Mesodermal cell (in vitro differentiated cells): ENCODE measurements around the gene DHX35.

Experiments used
- H3K27ac ChIP-seq: 2 replicates; pipeline ENCODE4 v1.7.0; 2013; ENCODE audit warnings: mild to moderate bottlenecking, low read depth, low read length, moderate library complexity; ENCODE audit not compliant: severe bottlenecking
- H3K36me3 ChIP-seq: 2 replicates; pipeline ENCODE4 v1.7.1; 2013; ENCODE audit warnings: mild to moderate bottlenecking, low read length, moderate library complexity; ENCODE audit not compliant: control insufficient read depth, insufficient read depth
- H3K4me1 ChIP-seq: one replicate; pipeline ENCODE4 v1.7.1; 2013; ENCODE audit warnings: mild to moderate bottlenecking, low read length; ENCODE audit not compliant: insufficient read depth, control insufficient read depth, poor library complexity, severe bottlenecking
- H3K4me3 ChIP-seq: 2 replicates; pipeline ENCODE4 v1.7.0; 2013; ENCODE audit warnings: low read length, control low read depth, mild to moderate bottlenecking; ENCODE audit not compliant: insufficient read depth, poor library complexity, severe bottlenecking; ENCODE audit errors: extremely low read depth
- H3K9me3 ChIP-seq: 2 replicates; pipeline ENCODE4 v1.7.1; 2013; ENCODE audit warnings: mild to moderate bottlenecking, low read length, moderate library complexity; ENCODE audit not compliant: control insufficient read depth
- WGBS, 2 experiments: methylation state at CpG; one replicate each; pipeline ENCODE4 v1.1.5; 2013; ENCODE audit warnings: missing lambda C conversion rate in 2 of 2; ENCODE audit not compliant: insufficient coverage in 2 of 2; 5-methylcytosine and 5-hydroxymethylcytosine counted together

Gene DHX35

DNA sequence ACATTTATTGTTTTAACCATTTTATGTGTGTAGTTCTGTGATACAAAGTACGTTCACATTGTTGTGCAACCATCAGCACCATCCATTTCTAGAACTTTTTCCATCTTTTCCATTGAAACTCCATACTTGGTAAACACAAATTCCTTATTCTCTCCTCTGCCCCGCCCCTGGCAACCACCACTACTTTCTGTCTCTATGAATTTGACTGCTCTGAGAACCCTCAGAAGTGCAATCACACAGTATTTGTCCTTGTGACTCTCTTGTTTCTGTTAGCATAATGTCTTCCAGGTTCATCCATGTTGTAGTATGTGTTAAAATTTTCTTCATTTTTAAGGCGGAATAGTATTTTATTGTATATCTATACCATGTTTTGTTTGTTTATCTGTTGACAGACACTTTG lies 56.9 kb downstream of the DHX35 start:
- WGBS, 2 experiments, result 86 to 100% methylated on average over 1 to 2 of the region's 3 CpGs
- H3K4me3 ChIP-seq, result no peak overlapping the region
- H3K4me1 ChIP-seq, result no peaks in the 10 kb centered on the region
- peaks cover 78% of the 10 kb centered on the region for H3K36me3 ChIP-seq
- no peak overlapping the region for H3K27ac ChIP-seq
- no peaks in the 10 kb centered on the region for H3K9me3 ChIP-seq

- H3K36me3 ChIP-seq, result peaks cover 77% of the 10 kb centered on the region
- H3K27ac ChIP-seq, result no peak overlapping the region
- no peaks in the 10 kb centered on the region for H3K4me1 ChIP-seq
- no peaks in the 10 kb centered on the region for H3K9me3 ChIP-seq
- no peak overlapping the region for H3K4me3 ChIP-seq
Observed at GRCh38 chr20:39019805-39020325, 57.7 kb downstream of the DHX35 start.

- no peaks in the 10 kb centered on the region for H3K9me3 ChIP-seq
- 94 to 98% methylated on average over 4 of the region's 5 CpGs for WGBS, 2 experiments
- no peak overlapping the region for H3K27ac ChIP-seq
- H3K4me1 ChIP-seq, result no peaks in the 10 kb centered on the region
- peaks cover 76% of the 10 kb centered on the region for H3K36me3 ChIP-seq
- H3K4me3 ChIP-seq, result no peak overlapping the region
Observed at GRCh38 chr20:39021748-39022147, 59.6 kb downstream of the DHX35 start.

GRCh38 chr20:39025883-39026282 lies 63.7 kb downstream of the DHX35 start:
- Histone ChIP-seq H3K9me3 (no peaks in the 10 kb centered on the region), H3K4me1 (no peaks in the 10 kb centered on the region), H3K4me3 (no peak overlapping the region), H3K27ac (no peak overlapping the region), H3K36me3 (peaks cover 65% of the 10 kb centered on the region)
- WGBS, 2 experiments, result 94 to 100% methylated on average over 3 to 6 of the region's 9 CpGs

GRCh38 chr20:39029364-39029763 lies 67.2 kb downstream of the DHX35 start:
- Histone ChIP-seq H3K9me3 (no peaks in the 10 kb centered on the region), H3K4me1 (no peaks in the 10 kb centered on the region), H3K36me3 (peaks cover 63% of the 10 kb centered on the region), H3K27ac (no peak overlapping the region), H3K4me3 (no peak overlapping the region)
- WGBS, 2 experiments, result 86 to 95% methylated on average over 4 to 5 of the region's 5 CpGs

DNA sequence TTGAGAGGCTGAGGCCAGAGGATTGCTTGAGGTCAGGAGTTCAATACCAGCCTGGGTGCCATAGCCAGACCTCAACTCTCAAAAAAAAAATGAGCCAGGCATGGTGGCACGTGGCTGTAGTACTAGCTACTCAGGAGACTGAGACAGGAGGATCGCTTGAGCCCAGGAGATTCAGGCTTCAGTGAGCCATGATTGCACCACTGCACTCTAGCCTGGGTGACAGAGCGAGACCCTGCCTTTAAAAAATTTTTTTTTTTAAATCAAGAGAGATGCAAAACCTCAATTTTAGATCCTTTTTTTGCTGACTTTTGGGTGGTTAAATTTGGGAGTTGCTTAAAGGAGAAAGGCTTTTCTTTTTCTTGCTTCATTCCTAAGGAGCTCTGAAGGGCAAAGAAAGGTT lies 70.9 kb downstream of the DHX35 start:
- Histone ChIP-seq H3K4me3 (no peak overlapping the region), H3K9me3 (no peaks in the 10 kb centered on the region), H3K27ac (no peak overlapping the region), H3K4me1 (peaks cover 5% of the 10 kb centered on the region), H3K36me3 (peaks cover 74% of the 10 kb centered on the region)
- WGBS, 2 experiments, result 88 to 90% methylated on average over 2 of the region's 3 CpGs

DNA sequence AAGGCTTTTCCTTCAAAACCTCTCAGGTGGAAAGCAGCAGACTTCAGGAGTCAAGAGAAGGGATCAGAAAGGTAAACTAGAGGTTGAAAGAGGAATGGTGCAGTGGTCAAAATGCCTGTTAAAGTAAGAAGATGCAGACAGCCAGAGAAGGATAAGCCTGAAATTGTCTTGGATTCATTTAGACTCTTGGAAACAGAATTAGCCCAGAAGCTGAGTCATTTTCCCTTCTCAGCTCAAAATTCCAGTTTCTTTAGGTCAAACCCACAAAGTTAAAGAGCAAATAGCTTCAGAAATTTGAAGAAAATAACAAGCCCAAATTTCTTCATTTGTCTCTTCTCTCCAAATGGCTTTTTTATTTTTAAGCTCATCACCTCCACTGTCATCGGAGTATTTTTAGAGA lies 73.9 kb downstream of the DHX35 start:
- H3K27ac ChIP-seq, result no peak overlapping the region
- 93 to 100% methylated on average over 1 of the region's 1 CpG for WGBS, 2 experiments
- H3K9me3 ChIP-seq, result no peaks in the 10 kb centered on the region
- peaks cover 82% of the 10 kb centered on the region for H3K36me3 ChIP-seq
- no peak overlapping the region for H3K4me3 ChIP-seq
- peaks cover 5% of the 10 kb centered on the region for H3K4me1 ChIP-seq

- WGBS, 2 experiments, result 95 to 100% methylated on average over 1 to 2 of the region's 5 CpGs
- H3K27ac ChIP-seq, result no peak overlapping the region
- H3K9me3 ChIP-seq, result no peaks in the 10 kb centered on the region
- peaks cover 5% of the 10 kb centered on the region for H3K4me1 ChIP-seq
- no peak overlapping the region for H3K4me3 ChIP-seq
- H3K36me3 ChIP-seq, result peaks cover 85% of the 10 kb centered on the region
Observed at GRCh38 chr20:39036851-39037250, 74.7 kb downstream of the DHX35 start.

DNA sequence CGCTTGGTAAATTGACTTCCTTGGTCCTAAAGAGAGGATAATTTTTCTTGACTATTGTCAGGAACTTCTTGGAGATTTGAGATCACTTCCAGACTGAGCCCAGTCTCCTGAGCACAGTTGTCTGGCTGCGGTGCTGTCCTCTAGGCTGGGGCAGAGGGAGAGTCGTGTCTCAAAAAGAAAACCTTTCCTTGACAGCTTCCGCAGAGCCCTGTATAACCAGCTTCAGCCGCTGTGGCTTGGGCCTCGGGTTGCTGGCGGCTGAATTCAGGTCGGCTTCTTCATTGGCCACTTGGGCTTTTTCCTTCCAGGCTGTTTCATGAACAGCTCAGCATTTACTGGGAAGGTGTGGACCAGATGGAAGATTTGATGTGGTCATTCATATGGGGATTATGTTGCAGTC lies 75.9 kb downstream of the DHX35 start:
- Histone ChIP-seq H3K27ac (no peak overlapping the region), H3K4me1 (peaks cover 5% of the 10 kb centered on the region), H3K4me3 (no peak overlapping the region), H3K9me3 (no peaks in the 10 kb centered on the region), H3K36me3 (peaks cover 85% of the 10 kb centered on the region)
- 84 to 95% methylated on average over 6 to 7 of the region's 8 CpGs for WGBS, 2 experiments

DNA sequence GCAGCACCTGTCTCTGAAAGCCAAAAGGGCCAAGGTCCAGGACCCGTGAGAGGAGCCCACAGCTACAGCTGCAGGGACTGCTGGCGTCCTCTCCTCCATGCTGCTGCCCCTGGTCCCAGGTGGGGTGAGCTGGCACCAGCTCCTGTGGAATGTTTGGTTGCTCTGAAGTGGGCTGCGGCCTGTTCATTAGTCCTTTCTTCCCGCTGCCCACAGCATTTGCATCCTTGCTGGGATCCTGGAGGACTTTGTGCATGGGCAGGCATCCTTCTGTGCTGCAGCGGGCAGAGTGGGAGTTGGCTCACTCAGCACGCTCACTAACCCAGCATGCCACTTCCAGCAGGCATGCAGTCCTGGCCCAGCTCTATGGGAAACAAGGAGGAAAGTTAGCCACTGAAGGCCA lies 76.4 kb downstream of the DHX35 start:
- WGBS, 2 experiments, result 95% methylated on average over 4 to 5 of the region's 6 CpGs
- Histone ChIP-seq H3K36me3 (peaks cover 85% of the 10 kb centered on the region), H3K27ac (no peak overlapping the region), H3K9me3 (no peaks in the 10 kb centered on the region), H3K4me3 (no peak overlapping the region), H3K4me1 (peaks cover 5% of the 10 kb centered on the region)

- Histone ChIP-seq H3K4me3 (no peak overlapping the region), H3K36me3 (peaks cover 80% of the 10 kb centered on the region), H3K27ac (no peak overlapping the region), H3K9me3 (no peaks in the 10 kb centered on the region), H3K4me1 (peaks cover 5% of the 10 kb centered on the region)
- WGBS, 2 experiments, result no CpG with 5 or more reads among the region's 3 CpGs
Observed at GRCh38 chr20:39039261-39039660, 77.1 kb downstream of the DHX35 start.
